ENCODE measurements around the gene ATRNL1. TPM values are rescaled to one million over a fixed set of nuclear protein-coding genes. Genes with fewer than 3 reads are reported as not detected.

ATRNL1 gene
- polyA plus RNA-seq, 1 of the 3 experiments (the other 2 are of a cell fraction) = 0.67 TPM

DNA sequence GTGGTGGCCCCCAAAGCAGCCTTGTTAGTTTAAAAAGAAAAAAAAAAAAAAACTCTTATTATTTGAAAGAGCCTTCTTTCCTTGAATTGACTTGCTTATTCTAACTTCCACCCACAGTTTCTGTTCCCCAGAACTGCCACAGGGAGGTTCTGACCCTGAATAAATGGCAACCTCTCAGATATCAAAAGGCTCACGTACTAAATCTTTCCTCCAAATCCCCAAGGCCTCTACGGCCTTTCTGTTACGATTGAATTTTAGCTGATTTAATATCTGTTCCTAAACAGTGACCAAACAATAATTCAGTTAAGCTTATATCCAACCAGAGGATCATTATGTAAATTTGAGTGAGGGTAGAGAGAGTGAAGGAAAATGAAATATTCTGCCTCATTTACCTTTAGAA is 697.1 kb downstream of the ATRNL1 start:
- no peak overlapping the region for H3K9ac ChIP-seq
- no peak overlapping the region for H3K4me3 ChIP-seq (ENCODE audit: low read depth in 2 of 2, low read length in 1 of 2)
- WGBS (ENCODE audit: low lambda C conversion rate) = 57% methylated on average over 3 of the region's 3 CpGs
- no peaks in the 10 kb centered on the region for H3K79me2 ChIP-seq (ENCODE audit: insufficient read depth)
- H2AFZ ChIP-seq (ENCODE audit: low read depth) = no peak overlapping the region
- H3K4me2 ChIP-seq = no peak overlapping the region
- H3K9me2 ChIP-seq = no peaks in the 10 kb centered on the region
- TF ChIP-seq GABPA (IDR thresholded peaks at IDR 0.05; ENCODE audit: low read depth) (no peak), ZBTB33 (IDR thresholded peaks at IDR 0.05; ENCODE audit: borderline replicate concordance, low read depth) (no peak), JUND (IDR thresholded peaks at IDR 0.05) (no peak), TEAD4 (IDR thresholded peaks at IDR 0.05; ENCODE audit: borderline replicate concordance, insufficient read depth) (no peak), REST (IDR thresholded peaks at IDR 0.05; ENCODE audit: low read depth, low read length) (no peak), GATA2 (CRISPR knock-in tag; IDR thresholded peaks at IDR 0.05) (no peak), EZH2phosphoT487 (IDR thresholded peaks at IDR 0.05; ENCODE audit: borderline replicate concordance, low read depth) (no peak), YY1 (IDR thresholded peaks at IDR 0.05; ENCODE audit: low read depth) (no peak), RCOR1 (IDR thresholded peaks at IDR 0.05; ENCODE audit: low read length) (no peak)
- TF ChIP-seq, protein P1, sequence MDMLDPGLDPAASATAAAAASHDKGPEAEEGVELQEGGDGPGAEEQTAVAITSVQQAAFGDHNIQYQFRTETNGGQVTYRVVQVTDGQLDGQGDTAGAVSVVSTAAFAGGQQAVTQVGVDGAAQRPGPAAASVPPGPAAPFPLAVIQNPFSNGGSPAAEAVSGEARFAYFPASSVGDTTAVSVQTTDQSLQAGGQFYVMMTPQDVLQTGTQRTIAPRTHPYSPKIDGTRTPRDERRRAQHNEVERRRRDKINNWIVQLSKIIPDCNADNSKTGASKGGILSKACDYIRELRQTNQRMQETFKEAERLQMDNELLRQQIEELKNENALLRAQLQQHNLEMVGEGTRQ (IDR thresholded peaks at IDR 0.05; ENCODE audit: borderline replicate concordance, low read depth, low read length) = no peak
- H3K9me3 ChIP-seq = no peaks in the 10 kb centered on the region
- no peaks in the 10 kb centered on the region for H3K27me3 ChIP-seq (ENCODE audit: insufficient read depth)
- ChIA-PET POLR2A (interaction anchor here (0.7 kb wide), 1 partner anchor 494 kb away, joined by 3 read pairs; no protein-coding TSS in a partner anchor), CTCF (interaction anchor here (0.6 to 1.9 kb wide), 4 partner anchors 9 to 498 kb away, joined by 3 to 4 read pairs (median 4); no protein-coding TSS in a partner anchor)
- H3K27ac ChIP-seq (ENCODE audit: low read depth in 2 of 2, low read length in 1 of 2) = no peak overlapping the region
- no peak for DNase-seq
- H3K36me3 ChIP-seq (replicated peaks in 1 of 2; ENCODE audit: control insufficient read depth in 1 of 2, insufficient read depth in 2 of 2, low read length in 1 of 2) = no peaks in the 10 kb centered on the region
- H4K20me1 ChIP-seq (ENCODE audit: insufficient read depth) = no peaks in the 10 kb centered on the region
- H3K4me1 ChIP-seq (ENCODE audit: control insufficient read depth in 1 of 2, insufficient read depth in 2 of 2, low read depth in 1 of 2, low read length in 1 of 2) = no peaks in the 10 kb centered on the region
- H3F3A ChIP-seq (replicated peaks; ENCODE audit: insufficient read depth) = no peaks in the 10 kb centered on the region

GRCh38 chr10:115795964-115796363 is 702.8 kb downstream of the ATRNL1 start:
- CTCF ChIA-PET = interaction anchor here (1.0 kb wide), 1 partner anchor 491 kb away, joined by 4 read pairs; no protein-coding TSS in a partner anchor
- Histone ChIP-seq H3K4me2 (no peak overlapping the region), H3K4me3 (ENCODE audit: low read depth in 2 of 2, low read length in 1 of 2) (no peak overlapping the region), H2AFZ (ENCODE audit: low read depth) (no peak overlapping the region), H3K9me2 (no peaks in the 10 kb centered on the region), H3K9me3 (no peaks in the 10 kb centered on the region), H4K20me1 (ENCODE audit: insufficient read depth) (no peaks in the 10 kb centered on the region), H3K27me3 (ENCODE audit: insufficient read depth) (no peaks in the 10 kb centered on the region), H3K9ac (no peak overlapping the region), H3K4me1 (ENCODE audit: control insufficient read depth in 1 of 2, insufficient read depth in 2 of 2, low read depth in 1 of 2, low read length in 1 of 2) (no peaks in the 10 kb centered on the region), H3F3A (replicated peaks; ENCODE audit: insufficient read depth) (no peaks in the 10 kb centered on the region), H3K36me3 (replicated peaks in 1 of 2; ENCODE audit: control insufficient read depth in 1 of 2, insufficient read depth in 2 of 2, low read length in 1 of 2) (no peaks in the 10 kb centered on the region), H3K79me2 (ENCODE audit: insufficient read depth) (no peaks in the 10 kb centered on the region), H3K27ac (ENCODE audit: low read depth in 2 of 2, low read length in 1 of 2) (no peak overlapping the region)
- TF ChIP-seq MXI1 (IDR thresholded peaks at IDR 0.05; ENCODE audit: low read depth, low read length) (no peak), FOXM1 (IDR thresholded peaks at IDR 0.05; ENCODE audit: low read depth) (no peak), FOSL2 (IDR thresholded peaks at IDR 0.05; ENCODE audit: borderline replicate concordance, low read depth) (no peak), TAF1 (IDR thresholded peaks at IDR 0.05; ENCODE audit: borderline replicate concordance, low read depth, low read length) (no peak), RXRA (IDR thresholded peaks at IDR 0.05; ENCODE audit: borderline replicate concordance, low read depth) (no peak), SMC3 (IDR thresholded peaks at IDR 0.05; ENCODE audit: low read depth, low read length) (no peak)
- POLR2A ChIA-PET = no interaction called here
- 50% methylated on average over 4 of the region's 4 CpGs for WGBS (ENCODE audit: low lambda C conversion rate)
- DNase-seq = no peak
